Activated CD8-positive, alpha-beta memory T cell treated with anti-CD3 and anti-CD28 coated beads for 1 hour (primary cell): ENCODE measurements around the gene TSPAN12.

Experiments
- DNase-seq, 2 donors: peaks; one replicate each; pipeline ENCODE4 v3.0.0-alpha.2; 2020; ENCODE audit warnings: low read depth in 1 of 2; ENCODE audit errors: extremely low read depth in 1 of 2

TSPAN12 gene

GRCh38 chr7:120770206-120770605 lies 87.7 kb downstream of the TSPAN12 start:
- DNase-seq: no peak

- no peak for DNase-seq
Measured at GRCh38 chr7:120760851-120761250, 97.1 kb downstream of the TSPAN12 start.

- DNase-seq: no peak
Measured at GRCh38 chr7:120760050-120760449, 97.9 kb downstream of the TSPAN12 start.

- DNase-seq: no peak
Measured at GRCh38 chr7:120743128-120743527, 114.8 kb downstream of the TSPAN12 start.

- no peak for DNase-seq
Measured at GRCh38 chr7:120742372-120742771, 115.6 kb downstream of the TSPAN12 start.

GRCh38 chr7:120741371-120742042 lies 116.4 kb downstream of the TSPAN12 start:
- DNase-seq: no peak

GRCh38 chr7:120740348-120740747 lies 117.6 kb downstream of the TSPAN12 start:
- no peak for DNase-seq

GRCh38 chr7:120738816-120739215 lies 119.1 kb downstream of the TSPAN12 start:
- no peak for DNase-seq
